Pancreas (tissue), 10 donors: Measurements from ENCODE around the gene OPA1. TPM values are rescaled to one million over a fixed set of nuclear protein-coding genes. Genes with fewer than 3 reads are reported as not detected.

ENCODE experiments used
- ATAC-seq, 4 donors: fragments of 200-7000 bp; cut with Tn5 transposase; one replicate each; pipeline versions ENCODE4 v1.8.0 to v1.9.1; 2020; ENCODE audit warnings: mild to moderate bottlenecking in 4 of 4, moderate library complexity in 4 of 4
- DNase-seq, 6 donors: peaks; one replicate each; pipeline ENCODE4 v3.0.0-alpha.2; 2020
- FAIRE-seq: peaks from 2 replicates; lab custom pipeline; 2012; peaks lifted over from hg19 to GRCh38; lab: Jason Lieb, UNC
- H3K27ac ChIP-seq, 4 donors: fragments of 200-600 bp; sonication (generic); 1 replicate in 3 of 4; 2 replicates in 1 of 4; pipeline versions ENCODE4 v1.5.0 to v1.8.0; 2020
- H3K27me3 ChIP-seq, 4 donors: fragments of 200-600 bp; one replicate each; pipeline ENCODE4 v1.8.0; 2021
- H3K36me3 ChIP-seq, 3 donors: fragments of 200-600 bp; sonication (generic) in 1 of 3; one replicate each; pipeline versions ENCODE4 v1.5.0 to v1.8.0; 2020 to 2021
- H3K4me1 ChIP-seq, 3 donors: fragments of 200-600 bp; one replicate each; pipeline ENCODE4 v1.8.0; 2021
- H3K4me3 ChIP-seq, 4 donors: fragments of 200-600 bp; sonication (generic) in 2 of 4; one replicate each; pipeline versions ENCODE4 v1.5.0 to v1.8.0; 2020 to 2021
- H3K9me3 ChIP-seq, 4 donors: fragments of 200-600 bp; one replicate each; pipeline ENCODE4 v1.8.0; 2021
- WGBS, 2 donors: extraction: QIAGEN DNeasy Blood & Tissue Kit; methylation state at CpG; one replicate each; pipeline ENCODE4 v1.1.7; 2013; 5-methylcytosine and 5-hydroxymethylcytosine counted together
- intact Hi-C, 3 donors: fragments of 100-400 bp; cut with DNase I; formaldehyde crosslinking; loops; one replicate each; pipeline versions ENCODE4 v1.11.1 to v1.14.2; 2022
- polyA plus RNA-seq, 2 donors: library from polyadenylated mRNA; stranded (reverse); fragments of 200-250 nt; gene quantifications; one replicate each; pipeline ENCODE4 v1.2.3, GENCODE V29; 2013
- total RNA-seq, 6 donors: library from RNA; stranded (reverse); fragmentation: NEBNext Ultra II Directional in 4 of 6; extraction: Animal tissue kit (Norgen Biotek cat#: 25700) in 4 of 6; gene quantifications; one replicate each; pipeline versions ENCODE4 v1.2.1 to v1.2.4, GENCODE V29; 2021 to 2023
- TF ChIP-seq, protein P1 (sequence below), 4 donors: fragments of 200-600 bp; sonication (generic) in 3 of 4; IDR thresholded peaks; one replicate each; pipeline versions ENCODE4 v1.5.0 to v1.8.0; 2021; ENCODE audit warnings: antibody characterized with exemption in 4 of 4
- donor health status: healthy with polysubstance abuse.
- donor health status: DM: no; HTN: no; CAD: no; lungs with moderate emphysema.
- donor health status: DM: no; HTN: no; CAD: no.
- donor health status: control.
- donor health status: control.
- donor health status: Bipolar disorder and iron deficiency.
- donor health status: DM: yes; HTN: yes; CAD: no.
- donor health status: DM: no; HTN: no; CAD: no.
- donor health status: DM: no; HTN: no; CAD: no.
- donor health status: DM: yes; HTN: yes; CAD: no.

The OPA1 gene
- total and polyA plus RNA-seq, 8 donors: 6.3 to 31.7 (median 23.7) TPM

DNA sequence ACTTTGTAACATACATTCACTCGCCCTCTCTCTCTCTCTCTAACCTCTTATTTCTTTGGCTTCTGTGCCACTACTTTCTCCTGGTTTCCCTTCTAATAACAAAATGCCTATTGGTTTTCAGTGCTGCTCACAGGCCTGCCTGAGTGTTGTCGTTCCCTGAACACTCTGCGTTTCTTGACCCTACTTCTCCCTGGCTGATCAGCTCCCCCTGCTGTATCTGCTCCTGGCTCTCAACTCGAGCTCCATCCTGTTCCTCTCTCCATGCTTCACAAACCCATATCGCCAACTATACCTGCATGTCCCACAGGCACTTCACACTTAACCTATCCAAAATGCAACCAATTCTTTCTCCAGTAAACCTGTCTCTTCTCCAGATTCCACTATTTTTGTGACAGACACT is 111.4 kb downstream of the OPA1 start:
- FAIRE-seq (no peak), DNase-seq (no peak), ATAC-seq (peak in 2 of 4 donors; percentile 46 to 56)
- Histone ChIP-seq H3K4me1 (no peaks in the 10 kb centered on the region), H3K4me3 (no peak overlapping the region), H3K27ac (no peak overlapping the region), H3K9me3 (no peaks in the 10 kb centered on the region), H3K36me3 (no peaks in the 10 kb centered on the region), H3K27me3 (no peaks in the 10 kb centered on the region)
- intact Hi-C loops: no loop called here
- WGBS, 2 donors: 73 to 76% methylated on average over 5 of the region's 5 CpGs
- TF ChIP-seq, protein P1, sequence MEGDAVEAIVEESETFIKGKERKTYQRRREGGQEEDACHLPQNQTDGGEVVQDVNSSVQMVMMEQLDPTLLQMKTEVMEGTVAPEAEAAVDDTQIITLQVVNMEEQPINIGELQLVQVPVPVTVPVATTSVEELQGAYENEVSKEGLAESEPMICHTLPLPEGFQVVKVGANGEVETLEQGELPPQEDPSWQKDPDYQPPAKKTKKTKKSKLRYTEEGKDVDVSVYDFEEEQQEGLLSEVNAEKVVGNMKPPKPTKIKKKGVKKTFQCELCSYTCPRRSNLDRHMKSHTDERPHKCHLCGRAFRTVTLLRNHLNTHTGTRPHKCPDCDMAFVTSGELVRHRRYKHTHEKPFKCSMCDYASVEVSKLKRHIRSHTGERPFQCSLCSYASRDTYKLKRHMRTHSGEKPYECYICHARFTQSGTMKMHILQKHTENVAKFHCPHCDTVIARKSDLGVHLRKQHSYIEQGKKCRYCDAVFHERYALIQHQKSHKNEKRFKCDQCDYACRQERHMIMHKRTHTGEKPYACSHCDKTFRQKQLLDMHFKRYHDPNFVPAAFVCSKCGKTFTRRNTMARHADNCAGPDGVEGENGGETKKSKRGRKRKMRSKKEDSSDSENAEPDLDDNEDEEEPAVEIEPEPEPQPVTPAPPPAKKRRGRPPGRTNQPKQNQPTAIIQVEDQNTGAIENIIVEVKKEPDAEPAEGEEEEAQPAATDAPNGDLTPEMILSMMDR (IDR thresholded peaks at IDR 0.05): no peak

DNA sequence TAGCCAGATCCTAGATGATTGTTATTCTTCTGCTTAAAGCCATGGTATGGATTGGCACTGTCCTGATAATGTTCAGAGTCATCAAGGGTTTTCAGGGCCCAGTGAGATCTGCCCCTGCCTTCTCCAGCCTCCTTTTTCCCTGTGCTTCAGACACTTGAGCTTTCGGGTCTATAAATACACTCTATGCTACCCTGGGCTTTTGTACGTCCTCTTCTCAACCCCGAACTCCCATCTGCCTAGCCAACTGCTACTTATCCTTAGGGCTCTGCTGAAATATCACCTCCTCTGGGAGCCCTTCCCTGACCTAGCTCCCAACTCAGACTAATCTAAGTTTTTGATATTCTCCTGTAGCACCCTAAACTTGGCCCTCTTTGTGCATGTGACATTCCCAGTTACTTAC is 115.3 kb downstream of the OPA1 start:
- H3K9me3 ChIP-seq: no peaks in the 10 kb centered on the region
- intact Hi-C loops: no loop called here
- no peaks in the 10 kb centered on the region for H3K4me1 ChIP-seq
- no peak overlapping the region for H3K27ac ChIP-seq
- ATAC-seq: no peak
- 88 to 89% methylated on average over 3 of the region's 3 CpGs for WGBS, 2 donors
- TF ChIP-seq, protein P1 (IDR thresholded peaks at IDR 0.05): no peak
- H3K4me3 ChIP-seq: no peak overlapping the region
- no peaks in the 10 kb centered on the region for H3K27me3 ChIP-seq
- no peaks in the 10 kb centered on the region for H3K36me3 ChIP-seq
- FAIRE-seq: no peak
- DNase-seq: no peak

DNA sequence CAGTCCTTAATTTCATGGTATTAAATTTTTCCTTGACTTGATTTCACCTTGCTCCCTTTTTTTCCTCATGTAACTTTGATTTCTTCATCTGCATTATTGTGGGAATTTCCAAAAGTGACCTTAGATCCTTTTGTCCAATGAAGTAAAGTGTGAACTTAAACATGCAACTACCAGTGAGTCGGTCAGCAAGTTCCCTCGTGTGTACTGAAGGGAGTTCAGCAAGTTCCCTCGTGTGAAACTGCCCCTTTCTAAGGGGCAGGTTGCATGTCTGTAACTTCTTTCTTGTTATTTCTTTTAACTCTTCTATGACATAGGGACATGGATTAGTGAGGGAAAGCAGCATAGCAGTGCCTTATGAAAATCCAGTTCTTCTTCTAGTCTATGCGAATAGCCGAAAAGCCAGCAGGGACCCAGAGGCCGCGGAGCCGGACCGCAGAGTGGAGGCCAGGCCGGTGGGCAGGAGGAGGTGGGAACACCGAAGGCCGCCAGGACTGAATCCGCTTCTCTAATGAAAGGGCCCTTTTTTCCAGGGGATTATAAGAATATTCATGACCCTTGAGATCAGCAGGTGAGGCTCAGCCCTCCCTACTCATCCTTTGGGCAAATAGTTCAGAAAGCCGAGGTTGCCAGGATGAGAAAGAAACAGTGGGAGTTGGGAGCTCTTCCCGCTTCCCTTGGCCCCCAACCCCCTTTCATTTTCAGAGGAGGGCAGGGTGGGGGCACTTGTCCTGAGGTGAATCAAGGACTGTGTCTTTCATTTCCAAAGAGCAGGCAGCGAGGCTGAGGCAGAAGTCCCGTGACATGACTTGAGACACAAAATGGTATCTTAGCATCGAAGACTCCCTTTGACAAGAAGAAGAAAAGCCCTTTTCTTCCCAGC is 117.5 kb downstream of the OPA1 start:
- no peak overlapping the region for H3K27ac ChIP-seq
- DNase-seq (no peak), ATAC-seq (no peak), FAIRE-seq (no peak)
- H3K4me3 ChIP-seq: no peak overlapping the region
- no peaks in the 10 kb centered on the region for H3K27me3 ChIP-seq
- intact Hi-C loops: no loop called here
- 78 to 82% methylated on average over 18 of the region's 18 CpGs for WGBS, 2 donors
- TF ChIP-seq, protein P1 (IDR thresholded peaks at IDR 0.05): no peak
- H3K36me3 ChIP-seq: no peaks in the 10 kb centered on the region
- no peaks in the 10 kb centered on the region for H3K4me1 ChIP-seq
- no peaks in the 10 kb centered on the region for H3K9me3 ChIP-seq

DNA sequence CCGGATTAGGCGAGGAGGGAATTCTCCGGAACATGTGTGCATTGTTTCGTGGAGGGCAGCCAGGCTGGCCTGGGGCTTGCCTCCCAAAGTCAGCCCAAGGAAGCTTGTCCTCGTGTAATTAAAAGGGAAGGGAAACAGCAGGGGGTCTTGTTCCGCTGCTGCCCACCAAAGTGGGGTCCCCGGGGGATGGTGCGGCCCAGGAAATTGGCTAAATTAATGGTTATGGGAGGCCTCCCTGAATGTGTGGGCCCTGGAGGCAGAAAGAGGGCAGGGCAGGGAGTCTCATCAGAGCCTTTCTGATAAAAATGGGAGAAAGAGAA is 118.1 kb downstream of the OPA1 start:
- 81 to 88% methylated on average over 8 of the region's 8 CpGs for WGBS, 2 donors
- Histone ChIP-seq H3K4me1 (no peaks in the 10 kb centered on the region), H3K36me3 (no peaks in the 10 kb centered on the region), H3K9me3 (no peaks in the 10 kb centered on the region), H3K4me3 (no peak overlapping the region), H3K27me3 (no peaks in the 10 kb centered on the region), H3K27ac (no peak overlapping the region)
- TF ChIP-seq, protein P1 (IDR thresholded peaks at IDR 0.05): no peak
- intact Hi-C loops: no loop called here
- ATAC-seq (no peak), FAIRE-seq (no peak), DNase-seq (no peak)

DNA sequence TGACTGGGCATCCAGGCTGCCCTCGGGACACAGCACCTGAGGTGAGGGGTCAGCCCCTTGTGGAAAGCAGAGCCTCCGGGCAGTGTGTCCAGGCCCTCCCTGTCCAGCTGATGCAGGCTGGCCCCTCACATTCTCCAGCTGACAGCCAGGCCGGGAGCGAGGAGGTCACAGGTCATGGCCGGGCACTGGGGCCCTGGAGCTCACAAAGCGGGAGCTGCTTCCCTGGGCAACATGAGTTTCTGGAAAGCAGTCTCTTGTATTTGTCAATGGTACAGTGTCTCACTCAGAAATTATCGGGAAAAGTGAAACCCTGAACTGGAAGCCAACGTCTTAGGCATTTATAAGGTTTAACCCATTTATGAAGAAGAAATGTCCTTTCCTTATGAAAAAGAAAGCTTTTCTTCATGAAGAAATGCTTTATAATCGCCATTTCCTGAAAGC is 118.5 kb downstream of the OPA1 start:
- H3K4me1 ChIP-seq: no peaks in the 10 kb centered on the region
- intact Hi-C loops: no loop called here
- WGBS, 2 donors: 79 to 82% methylated on average over 9 of the region's 9 CpGs
- TF ChIP-seq, protein P1 (IDR thresholded peaks at IDR 0.05): no peak
- H3K27me3 ChIP-seq: no peaks in the 10 kb centered on the region
- no peak for DNase-seq
- no peak overlapping the region for H3K4me3 ChIP-seq
- no peaks in the 10 kb centered on the region for H3K9me3 ChIP-seq
- FAIRE-seq: no peak
- H3K36me3 ChIP-seq: no peaks in the 10 kb centered on the region
- ATAC-seq: no peak
- no peak overlapping the region for H3K27ac ChIP-seq
